Ureter (tissue), 1 donor: ENCODE measurements around the gene PHKA2. TPM values are rescaled to one million over a fixed set of nuclear protein-coding genes. Genes with fewer than 3 reads are reported as not detected.
"Not testable (repeated sequence)": the region's sequence is repeated elsewhere in the genome, so short reads cannot be mapped to it uniquely, and the experiment has no call there.

Experiments
- DNase-seq: peaks from one replicate; pipeline ENCODE4 v3.0.0-alpha.2; 2020; ENCODE audit warnings: low spot score
- total RNA-seq: library from RNA; stranded (reverse); gene quantifications from one replicate; pipeline ENCODE4 v1.2.4, GENCODE V29; 2023
- donor health status: DM: yes; HTN: yes; CAD: no.

PHKA2 gene
- total RNA-seq, 1 donor from 2014 or later = 26.3 TPM

GRCh38 chrX:18872621-18873020, 111.3 kb downstream of the PHKA2 start:
- no peak for DNase-seq

GRCh38 chrX:18871970-18872369, 111.9 kb downstream of the PHKA2 start:
- no peak for DNase-seq

GRCh38 chrX:18871161-18871890, 112.6 kb downstream of the PHKA2 start:
- DNase-seq = no peak

GRCh38 chrX:18864390-18864920, 119.5 kb downstream of the PHKA2 start:
- DNase-seq = no peak

GRCh38 chrX:18861511-18861910, 122.4 kb downstream of the PHKA2 start:
- no peak for DNase-seq

- DNase-seq = no peak
Measured at GRCh38 chrX:18856645-18856997, 127.3 kb downstream of the PHKA2 start.

- DNase-seq = no peak
Measured at GRCh38 chrX:18855919-18856644, 127.8 kb downstream of the PHKA2 start.

- not testable (repeated sequence) for DNase-seq
Measured at GRCh38 chrX:18847901-18848300, 136.0 kb downstream of the PHKA2 start.

Other genes with a start within 250 kb of the PHKA2 start
- 1.9 TPM for gene ADGRG2, start 138.4 kb upstream of the PHKA2 start, total RNA-seq